Upper lobe of left lung (tissue), 6 donors: ENCODE results near the gene MYO15B. TPM values are rescaled to one million over a fixed set of nuclear protein-coding genes. Genes with fewer than 3 reads are reported as not detected.
"Not testable (repeated sequence)": the region's sequence is repeated elsewhere in the genome, so short reads cannot be mapped to it uniquely, and the experiment has no call there.

Experiments used
- ATAC-seq, 2 donors: fragments of 200-7000 bp; cut with Tn5 transposase; one replicate each; pipeline ENCODE4 v1.9.1; 2022; ENCODE audit warnings: mild to moderate bottlenecking in 2 of 2, moderate library complexity in 2 of 2; ENCODE audit not compliant: low FRiP score in 2 of 2
- DNase-seq, 2 donors: peaks; one replicate each; pipeline ENCODE4 v3.0.0-alpha.2; 2019 to 2020
- H3K27ac ChIP-seq, 4 donors: fragments of 200-600 bp; sonication (generic); one replicate each; pipeline ENCODE4 v1.5.1; 2016 to 2019
- H3K27me3 ChIP-seq, 4 donors: fragments of 200-600 bp; sonication (generic); one replicate each; pipeline ENCODE4 v1.5.1; 2017 to 2019
- H3K36me3 ChIP-seq, 4 donors: fragments of 200-600 bp; sonication (generic); one replicate each; pipeline ENCODE4 v1.5.1; 2016 to 2019
- H3K4me1 ChIP-seq, 4 donors: fragments of 200-600 bp; sonication (generic); one replicate each; pipeline ENCODE4 v1.5.1; 2018 to 2019
- H3K4me3 ChIP-seq, 4 donors: fragments of 200-600 bp; sonication (generic); one replicate each; pipeline ENCODE4 v1.5.1; 2017 to 2019; ENCODE audit warnings: mild to moderate bottlenecking in 2 of 4, moderate library complexity in 1 of 4
- H3K9me3 ChIP-seq, 4 donors: fragments of 200-600 bp; sonication (generic); one replicate each; pipeline ENCODE4 v1.5.1; 2018 to 2019
- EP300 ChIP-seq, 4 donors: sonication (generic); formaldehyde crosslinking; IDR thresholded peaks; one replicate each; pipeline ENCODE4 v1.5.1; 2017; ENCODE audit warnings: antibody characterized with exemption in 4 of 4, control low read depth in 2 of 4
- POLR2A ChIP-seq, 4 donors: fragments of 450-650 bp; IDR thresholded peaks; one replicate each; pipeline ENCODE4 v1.5.1; 2016 to 2017; ENCODE audit warnings: antibody characterized with exemption in 4 of 4, mild to moderate bottlenecking in 2 of 4
- POLR2AphosphoS5 ChIP-seq, 2 donors: sonication (generic); formaldehyde crosslinking; IDR thresholded peaks; one replicate each; pipeline ENCODE4 v1.5.1; 2017; ENCODE audit warnings: antibody characterized with exemption in 2 of 2
- WGBS, 2 donors: methylation state at CpG; one replicate each; pipeline ENCODE4 v1.1.5; 2017 to 2018; 5-methylcytosine and 5-hydroxymethylcytosine counted together
- total RNA-seq, 6 donors: library from RNA; depleted of rRNA in 4 of 6; stranded (reverse); fragments of >200 nt in 4 of 6; gene quantifications; one replicate each; pipeline versions ENCODE4 v1.1.0 to v1.2.1, GENCODE V29; 2016 to 2021
- TF ChIP-seq, protein P1 (sequence below), 6 experiments: fragments of 450-650 bp in 4 of 6; fragments of 200-600 bp in 2 of 6; sonication (generic) in 2 of 6; IDR thresholded peaks; one replicate each; pipeline ENCODE4 v1.5.1; 2016 to 2019; ENCODE audit warnings: antibody characterized with exemption in 6 of 6
- donor health status: DM: no; HTN: no; CAD: no; lungs with moderate emphysema.
- donor health status: DM: no; HTN: yes; CAD: no; lungs with severe emphysema.

The MYO15B gene
- total RNA-seq, 6 donors from 2014 or later = 89.8 to 592 (median 183) TPM

DNA sequence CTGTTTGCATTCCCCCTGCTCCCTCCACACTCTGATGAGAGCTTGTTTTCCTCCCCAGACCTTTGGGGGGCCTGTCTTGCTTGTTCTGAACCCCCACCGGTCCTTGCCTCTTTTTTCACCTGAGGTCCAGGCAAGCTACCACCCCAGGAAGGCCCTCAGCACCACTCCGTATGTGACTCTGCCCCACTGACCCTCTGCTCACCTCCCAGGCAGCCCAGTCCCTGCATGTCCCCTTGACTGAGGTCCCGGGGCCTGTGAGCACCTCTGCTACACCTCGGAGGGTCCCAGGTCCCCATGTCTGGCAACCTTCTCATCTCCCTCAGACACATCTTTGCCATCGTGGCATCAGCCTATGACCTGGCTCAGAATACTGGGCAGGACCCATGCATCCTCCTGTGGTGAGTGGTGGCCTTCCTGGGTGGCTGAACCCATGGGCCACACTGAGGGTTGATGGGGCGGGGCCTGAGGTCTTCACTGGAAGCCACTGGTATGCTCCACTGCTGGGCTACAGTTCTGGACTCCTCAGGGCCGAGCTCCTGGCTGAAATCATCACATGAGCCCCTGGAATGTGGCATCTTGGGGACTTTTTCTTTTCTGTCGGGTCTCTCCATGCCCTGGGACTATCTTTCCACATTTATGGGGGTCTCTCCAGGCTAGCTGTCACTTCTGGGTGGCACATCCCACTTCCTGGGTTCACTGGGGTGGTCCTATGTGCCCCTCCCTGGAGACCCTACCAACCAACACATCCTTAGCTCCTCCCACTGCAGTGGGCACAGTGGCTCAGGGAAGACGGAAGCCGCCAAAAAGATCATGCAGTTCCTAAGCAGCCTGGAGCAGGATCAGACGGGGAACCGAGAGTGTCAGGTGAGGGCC is 3.5 kb downstream of the MYO15B start:
- H3K4me3 ChIP-seq = no peak overlapping the region
- no peak for TF ChIP-seq EP300 (IDR thresholded peaks at IDR 0.05)
- TF ChIP-seq, protein P1, sequence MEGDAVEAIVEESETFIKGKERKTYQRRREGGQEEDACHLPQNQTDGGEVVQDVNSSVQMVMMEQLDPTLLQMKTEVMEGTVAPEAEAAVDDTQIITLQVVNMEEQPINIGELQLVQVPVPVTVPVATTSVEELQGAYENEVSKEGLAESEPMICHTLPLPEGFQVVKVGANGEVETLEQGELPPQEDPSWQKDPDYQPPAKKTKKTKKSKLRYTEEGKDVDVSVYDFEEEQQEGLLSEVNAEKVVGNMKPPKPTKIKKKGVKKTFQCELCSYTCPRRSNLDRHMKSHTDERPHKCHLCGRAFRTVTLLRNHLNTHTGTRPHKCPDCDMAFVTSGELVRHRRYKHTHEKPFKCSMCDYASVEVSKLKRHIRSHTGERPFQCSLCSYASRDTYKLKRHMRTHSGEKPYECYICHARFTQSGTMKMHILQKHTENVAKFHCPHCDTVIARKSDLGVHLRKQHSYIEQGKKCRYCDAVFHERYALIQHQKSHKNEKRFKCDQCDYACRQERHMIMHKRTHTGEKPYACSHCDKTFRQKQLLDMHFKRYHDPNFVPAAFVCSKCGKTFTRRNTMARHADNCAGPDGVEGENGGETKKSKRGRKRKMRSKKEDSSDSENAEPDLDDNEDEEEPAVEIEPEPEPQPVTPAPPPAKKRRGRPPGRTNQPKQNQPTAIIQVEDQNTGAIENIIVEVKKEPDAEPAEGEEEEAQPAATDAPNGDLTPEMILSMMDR (IDR thresholded peaks at IDR 0.05) = no peak
- TF ChIP-seq POLR2A (IDR thresholded peaks at IDR 0.05) = no peak
- TF ChIP-seq POLR2AphosphoS5 (IDR thresholded peaks at IDR 0.05) = no peak
- WGBS, 2 donors = 77 to 87% methylated on average over 11 to 12 of the region's 12 CpGs
- peak overlapping the region in 1 of 4 donors; percentile 11 for H3K27ac ChIP-seq
- peaks cover 0 to 19% (median 4%) of the 10 kb centered on the region in 4 donors for H3K36me3 ChIP-seq
- ATAC-seq (no peak), DNase-seq (no peak)
- peaks cover 14 to 33% (median 17%) of the 10 kb centered on the region in 4 donors for H3K4me1 ChIP-seq
- no peaks in the 10 kb centered on the region for H3K27me3 ChIP-seq
- H3K9me3 ChIP-seq = no peaks in the 10 kb centered on the region

DNA sequence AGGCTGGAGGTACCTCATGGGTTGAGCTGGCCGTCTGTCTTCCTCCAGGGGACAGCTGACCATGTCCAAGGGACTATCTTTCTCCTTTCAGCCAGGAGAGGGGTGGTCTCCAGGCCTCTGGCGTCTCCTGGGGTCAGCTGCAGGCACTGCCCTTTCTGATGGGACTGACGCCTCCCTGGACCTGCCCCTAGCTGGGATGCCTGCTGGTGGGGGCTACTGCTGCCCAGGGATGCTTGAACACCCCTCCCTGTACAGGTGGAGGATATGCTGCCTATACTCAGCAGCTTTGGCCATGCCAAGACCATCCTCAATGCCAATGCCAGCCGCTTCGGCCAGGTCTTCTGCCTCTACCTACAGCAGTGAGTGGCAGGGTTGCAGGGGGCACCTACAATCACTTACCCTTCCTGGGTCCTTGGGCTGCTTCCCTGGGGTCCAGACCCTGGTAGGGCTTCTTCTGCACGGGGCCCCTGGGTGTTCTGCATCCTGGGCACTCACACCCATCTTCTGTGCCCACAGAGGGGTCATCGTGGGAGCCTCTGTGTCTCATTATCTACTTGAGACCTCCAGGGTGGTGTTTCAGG is 4.2 kb downstream of the MYO15B start:
- WGBS, 2 donors = 93 to 95% methylated on average over 2 to 6 of the region's 7 CpGs
- Histone ChIP-seq H3K27me3 (no peaks in the 10 kb centered on the region), H3K36me3 (peaks cover 0 to 19% (median 4%) of the 10 kb centered on the region in 4 donors), H3K9me3 (no peaks in the 10 kb centered on the region), H3K4me1 (peaks cover 14 to 32% (median 17%) of the 10 kb centered on the region in 4 donors), H3K4me3 (no peak overlapping the region), H3K27ac (no peak overlapping the region)
- no peak for TF ChIP-seq POLR2AphosphoS5 (IDR thresholded peaks at IDR 0.05)
- TF ChIP-seq EP300 (IDR thresholded peaks at IDR 0.05) = no peak
- TF ChIP-seq POLR2A (IDR thresholded peaks at IDR 0.05) = no peak
- TF ChIP-seq, protein P1 (IDR thresholded peaks at IDR 0.05) = no peak
- DNase-seq (no peak), ATAC-seq (no peak)

DNA sequence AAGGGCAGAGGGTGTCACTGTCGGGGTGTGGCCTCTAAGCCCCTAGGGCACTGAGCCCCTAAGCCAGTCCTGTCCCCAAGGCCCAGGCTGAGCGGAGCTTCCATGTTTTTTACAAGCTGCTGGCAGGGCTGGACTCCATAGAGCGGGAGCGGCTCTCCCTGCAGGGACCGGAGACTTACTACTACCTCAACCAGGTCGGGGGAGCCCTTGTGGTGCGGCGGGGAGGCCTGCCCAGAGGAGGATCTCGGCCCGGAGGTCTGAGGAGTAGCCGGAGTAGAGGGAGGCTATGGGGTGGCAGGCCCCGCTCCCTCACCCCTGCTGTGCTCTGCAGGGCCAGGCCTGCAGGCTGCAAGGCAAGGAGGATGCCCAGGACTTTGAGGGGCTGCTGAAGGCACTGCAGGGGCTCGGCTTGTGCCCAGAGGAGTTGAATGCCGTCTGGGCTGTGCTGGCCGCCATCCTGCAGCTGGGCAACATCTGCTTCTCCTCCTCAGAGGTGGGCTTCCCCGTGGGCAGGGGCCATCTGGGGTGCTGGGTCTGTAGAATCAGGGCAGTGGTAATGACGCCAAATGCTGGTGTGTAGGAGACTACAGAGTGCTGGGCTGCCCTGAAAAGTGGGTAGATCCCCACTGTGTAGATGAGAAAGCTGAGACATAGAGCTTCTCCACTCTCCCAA is 4.9 kb downstream of the MYO15B start:
- no peak for DNase-seq
- H3K27ac ChIP-seq = no peak overlapping the region
- H3K36me3 ChIP-seq = peaks cover 0 to 19% (median 4%) of the 10 kb centered on the region in 4 donors
- no peak overlapping the region for H3K4me3 ChIP-seq
- TF ChIP-seq, protein P1 (IDR thresholded peaks at IDR 0.05) = no peak
- TF ChIP-seq EP300 (IDR thresholded peaks at IDR 0.05) (no peak), POLR2A (IDR thresholded peaks at IDR 0.05) (no peak), POLR2AphosphoS5 (IDR thresholded peaks at IDR 0.05) (no peak)
- WGBS, 2 donors = 93 to 97% methylated on average over 5 to 15 of the region's 17 CpGs
- H3K27me3 ChIP-seq = no peaks in the 10 kb centered on the region
- ATAC-seq = no peak
- H3K9me3 ChIP-seq = no peaks in the 10 kb centered on the region
- H3K4me1 ChIP-seq = peaks cover 9 to 25% (median 11%) of the 10 kb centered on the region in 4 donors

DNA sequence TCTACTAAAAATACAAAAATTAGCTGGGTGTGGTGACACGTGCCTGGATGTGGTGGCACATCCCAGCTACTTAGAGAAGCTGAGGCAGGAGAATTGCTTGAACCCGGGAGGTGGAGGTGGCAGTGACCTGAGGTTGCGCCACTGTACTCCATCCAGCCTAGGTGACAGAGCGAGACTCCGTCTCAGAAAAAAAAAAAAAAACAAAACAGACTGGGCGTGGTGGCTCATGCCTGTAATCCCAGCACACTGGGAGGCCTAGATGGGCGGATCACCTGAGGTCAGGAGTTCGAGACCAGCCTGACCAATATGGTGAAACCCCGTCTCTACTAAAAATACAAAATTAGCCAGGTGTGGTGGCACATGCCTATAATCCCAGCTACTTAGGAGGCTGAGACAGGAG is 5.8 kb downstream of the MYO15B start:
- Histone ChIP-seq H3K4me1 (peaks cover 6 to 17% (median 9%) of the 10 kb centered on the region in 4 donors), H3K36me3 (peaks cover 0 to 19% (median 4%) of the 10 kb centered on the region in 4 donors)
- ATAC-seq, H3K27ac ChIP-seq, H3K9me3 ChIP-seq, H3K4me3 ChIP-seq, H3K27me3 ChIP-seq, DNase-seq: not testable (repeated sequence)
- WGBS, 2 donors = 88 to 90% methylated on average over 9 of the region's 9 CpGs
